GM12878 (cell line): ENCODE data around the gene GSTM2. TPM values are rescaled to one million over a fixed set of nuclear protein-coding genes. Genes with fewer than 3 reads are reported as not detected.

Source experiments
- CBX5 ChIP-seq: sonication (generic); IDR thresholded peaks from 2 replicates; pipeline ENCODE4 v1.6.1; 2016; ENCODE audit warnings: low read depth, moderate library complexity, mild to moderate bottlenecking, inconsistent platforms
- CTCF ChIP-seq, 3 experiments: IDR thresholded peaks in 2 of 3; conservative IDR thresholded peaks in 1 of 3; 2 replicates each; pipeline ENCODE4 v1.5.1; 2011; ENCODE audit warnings: low read depth in 3 of 3, low read length in 3 of 3, mild to moderate bottlenecking in 3 of 3, control low read depth in 2 of 3, moderate library complexity in 2 of 3, inconsistent platforms in 1 of 3, mixed read lengths in 1 of 3; ENCODE audit not compliant: control insufficient read depth in 2 of 3, insufficient read depth in 1 of 3; ENCODE audit errors: extremely low read depth in 1 of 3
- E4F1 ChIP-seq: fragments of 450-650 bp; IDR thresholded peaks from 2 replicates; pipeline ENCODE4 v1.6.1; 2018; ENCODE audit warnings: borderline replicate concordance, mild to moderate bottlenecking; ENCODE audit not compliant: partially characterized antibody
- IRF4 ChIP-seq: IDR thresholded peaks from 2 replicates; pipeline ENCODE4 v1.6.1; 2011; ENCODE audit warnings: low read depth, low read length
- JUND ChIP-seq: IDR thresholded peaks from 2 replicates; pipeline ENCODE4 v1.6.1; 2012; ENCODE audit warnings: low read depth, mild to moderate bottlenecking, low read length, improper control_type of control experiment, moderate library complexity
- KLF5 ChIP-seq: fragments of 450-650 bp; IDR thresholded peaks from 2 replicates; pipeline ENCODE4 v1.6.1; 2014; ENCODE audit warnings: mild to moderate bottlenecking; ENCODE audit not compliant: partially characterized antibody
- MTA2 ChIP-seq: fragments of 450-650 bp; IDR thresholded peaks from 2 replicates; pipeline ENCODE4 v1.6.1; 2016; ENCODE audit warnings: low read depth, mild to moderate bottlenecking, moderate library complexity
- NBN ChIP-seq: fragments of 450-650 bp; IDR thresholded peaks from 2 replicates; pipeline ENCODE4 v1.6.1; 2016
- NKRF ChIP-seq: fragments of 450-650 bp; conservative IDR thresholded peaks from 2 replicates; pipeline ENCODE4 v1.6.1; 2017; ENCODE audit warnings: mild to moderate bottlenecking, moderate library complexity
- PML ChIP-seq: IDR thresholded peaks from 2 replicates; pipeline ENCODE4 v1.6.1; 2012; ENCODE audit warnings: low read length, inconsistent platforms
- SIX5 ChIP-seq: IDR thresholded peaks from 2 replicates; pipeline ENCODE4 v1.6.1; 2011; ENCODE audit warnings: mild to moderate bottlenecking, low read depth, low read length, moderate library complexity; ENCODE audit not compliant: severe bottlenecking
- SMC3 ChIP-seq: IDR thresholded peaks from 2 replicates; pipeline ENCODE4 v1.6.1; 2011; ENCODE audit warnings: low read length, improper control_type of control experiment, borderline replicate concordance
- SUPT20H ChIP-seq: IDR thresholded peaks from 2 replicates; pipeline ENCODE4 v1.6.1; 2011; ENCODE audit warnings: low read depth, mild to moderate bottlenecking, low read length, moderate library complexity, borderline replicate concordance; ENCODE audit not compliant: control insufficient read depth
- SUZ12 ChIP-seq: fragments of 200-600 bp; sonication (generic); IDR thresholded peaks from one replicate; pipeline ENCODE4 v1.6.1; 2018; ENCODE audit warnings: antibody characterized with exemption, mild to moderate bottlenecking; ENCODE audit not compliant: unreplicated experiment
- TARDBP ChIP-seq: IDR thresholded peaks from 2 replicates; pipeline ENCODE4 v1.6.1; 2016; ENCODE audit warnings: borderline replicate concordance
- polyA plus RNA-seq, 11 experiments: library from polyadenylated mRNA; depleted of rRNA in 4 of 11; unstranded in 6 of 11; stranded (reverse) in 5 of 11; fragments of >200 nt; fragmentation: Nextera tagmentation in 4 of 11; fragmentation: Illumina TruSeq in 1 of 11; extraction: Ambion mirVana in 4 of 11; extraction: Trizol in 1 of 11; gene quantifications; 1 replicate in 1 of 11; 2 replicates in 10 of 11; pipeline versions ENCODE4 v1.2.1 to v1.2.3, GENCODE V29; 2011 to 2016; ENCODE audit warnings: inconsistent platforms in 2 of 11, missing spikeins in 2 of 11, low read depth in 1 of 11
- total RNA-seq, 4 experiments: library from RNA; depleted of rRNA in 3 of 4; stranded (reverse); fragments of >200 nt in 3 of 4; fragmentation: Illumina TruSeq in 1 of 4; extraction: Trizol in 1 of 4; gene quantifications; 2 replicates each; pipeline versions ENCODE4 v1.2.1 to v1.2.3, GENCODE V29; 2013 to 2021
- TF ChIP-seq, protein P1 (sequence below): IDR thresholded peaks from 2 replicates; pipeline ENCODE4 v1.6.1; 2012; ENCODE audit warnings: improper control_type of control experiment, low read depth, low read length; ENCODE audit not compliant: insufficient replicate concordance

The GSTM2 gene
- total and polyA plus RNA-seq, 10 of the 15 experiments (the other 5 are each of a cell fraction or from before 2014, with no cell fraction given), result 8.3 to 32.3 (median 20.2) TPM

- TF ChIP-seq NKRF (no peak), JUND (no peak), SIX5 (no peak), CTCF (IDR thresholded peaks at IDR 0.05 in 2 of 3, conservative IDR thresholded peaks at IDR 0.05 in 1 of 3; ENCODE audit: control insufficient read depth in 2 of 3, extremely low read depth in 1 of 3, insufficient read depth in 1 of 3, low read depth in 3 of 3, low read length in 3 of 3) (peak; percentile 94 to 96 (median 95); a peak in 5 of 6 replicates), PML (no peak), IRF4 (no peak), MTA2 (no peak), NBN (no peak), SUZ12 (no peak), CBX5 (no peak), SUPT20H (no peak), E4F1 (no peak), KLF5 (peak; percentile 58), TARDBP (no peak), SMC3 (peak; percentile 77; the same call in 1 of the 2 replicates)
- TF ChIP-seq, protein P1, sequence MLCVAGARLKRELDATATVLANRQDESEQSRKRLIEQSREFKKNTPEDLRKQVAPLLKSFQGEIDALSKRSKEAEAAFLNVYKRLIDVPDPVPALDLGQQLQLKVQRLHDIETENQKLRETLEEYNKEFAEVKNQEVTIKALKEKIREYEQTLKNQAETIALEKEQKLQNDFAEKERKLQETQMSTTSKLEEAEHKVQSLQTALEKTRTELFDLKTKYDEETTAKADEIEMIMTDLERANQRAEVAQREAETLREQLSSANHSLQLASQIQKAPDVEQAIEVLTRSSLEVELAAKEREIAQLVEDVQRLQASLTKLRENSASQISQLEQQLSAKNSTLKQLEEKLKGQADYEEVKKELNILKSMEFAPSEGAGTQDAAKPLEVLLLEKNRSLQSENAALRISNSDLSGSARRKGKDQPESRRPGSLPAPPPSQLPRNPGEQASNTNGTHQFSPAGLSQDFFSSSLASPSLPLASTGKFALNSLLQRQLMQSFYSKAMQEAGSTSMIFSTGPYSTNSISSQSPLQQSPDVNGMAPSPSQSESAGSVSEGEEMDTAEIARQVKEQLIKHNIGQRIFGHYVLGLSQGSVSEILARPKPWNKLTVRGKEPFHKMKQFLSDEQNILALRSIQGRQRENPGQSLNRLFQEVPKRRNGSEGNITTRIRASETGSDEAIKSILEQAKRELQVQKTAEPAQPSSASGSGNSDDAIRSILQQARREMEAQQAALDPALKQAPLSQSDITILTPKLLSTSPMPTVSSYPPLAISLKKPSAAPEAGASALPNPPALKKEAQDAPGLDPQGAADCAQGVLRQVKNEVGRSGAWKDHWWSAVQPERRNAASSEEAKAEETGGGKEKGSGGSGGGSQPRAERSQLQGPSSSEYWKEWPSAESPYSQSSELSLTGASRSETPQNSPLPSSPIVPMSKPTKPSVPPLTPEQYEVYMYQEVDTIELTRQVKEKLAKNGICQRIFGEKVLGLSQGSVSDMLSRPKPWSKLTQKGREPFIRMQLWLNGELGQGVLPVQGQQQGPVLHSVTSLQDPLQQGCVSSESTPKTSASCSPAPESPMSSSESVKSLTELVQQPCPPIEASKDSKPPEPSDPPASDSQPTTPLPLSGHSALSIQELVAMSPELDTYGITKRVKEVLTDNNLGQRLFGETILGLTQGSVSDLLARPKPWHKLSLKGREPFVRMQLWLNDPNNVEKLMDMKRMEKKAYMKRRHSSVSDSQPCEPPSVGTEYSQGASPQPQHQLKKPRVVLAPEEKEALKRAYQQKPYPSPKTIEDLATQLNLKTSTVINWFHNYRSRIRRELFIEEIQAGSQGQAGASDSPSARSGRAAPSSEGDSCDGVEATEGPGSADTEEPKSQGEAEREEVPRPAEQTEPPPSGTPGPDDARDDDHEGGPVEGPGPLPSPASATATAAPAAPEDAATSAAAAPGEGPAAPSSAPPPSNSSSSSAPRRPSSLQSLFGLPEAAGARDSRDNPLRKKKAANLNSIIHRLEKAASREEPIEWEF, result no peak
- TF ChIP-seq, all 136 proteins: peak for 5
These were observed 27.5 kb upstream of the GSTM2 start (continued) for GRCh38 chr1:109640285-109640865.
